HL-60 (cell line): ENCODE data around the gene IMMP2L.
"Not testable (repeated sequence)": the region's sequence is repeated elsewhere in the genome, so short reads cannot be mapped to it uniquely, and the experiment has no call there.

Experiments
- DNase-seq, 2 experiments: peaks; one replicate each; pipeline ENCODE4 v3.0.0-alpha.2; 2010 to 2020; ENCODE audit warnings: low read depth in 1 of 2, low spot score in 1 of 2
- H3K27ac ChIP-seq: fragments of 250-450 bp; sonication (Bioruptor Pico); replicated peaks from 2 replicates; pipeline ENCODE4 v1.5.1; 2020; ENCODE audit warnings: mild to moderate bottlenecking, moderate library complexity
- H3K27me3 ChIP-seq: fragments of 250-450 bp; sonication (Bioruptor Pico); 2 replicates; pipeline ENCODE4 v1.5.1; 2021; ENCODE audit warnings: mild to moderate bottlenecking, moderate library complexity; ENCODE audit not compliant: insufficient read depth, poor library complexity, severe bottlenecking
- H3K4me3 ChIP-seq: replicated peaks from 2 replicates; pipeline ENCODE4 v1.5.1; 2011; ENCODE audit warnings: mild to moderate bottlenecking, control low read depth, low read length; ENCODE audit not compliant: insufficient read depth
- CTCF ChIP-seq: IDR thresholded peaks from one replicate; pipeline ENCODE4 v1.5.1; 2011; ENCODE audit warnings: low read length, control low read depth, inconsistent platforms; ENCODE audit not compliant: insufficient read depth
- GABPA ChIP-seq: IDR thresholded peaks from 2 replicates; pipeline ENCODE4 v1.6.1; 2012; ENCODE audit warnings: low read depth
- POLR2AphosphoS5 ChIP-seq: IDR thresholded peaks from 2 replicates; pipeline ENCODE4 v1.6.1; 2012; ENCODE audit warnings: low read depth
- REST ChIP-seq: IDR thresholded peaks from 2 replicates; pipeline ENCODE4 v1.6.1; 2012; ENCODE audit warnings: low read depth; ENCODE audit not compliant: insufficient replicate concordance
- SPI1 ChIP-seq: IDR thresholded peaks from 2 replicates; pipeline ENCODE4 v1.6.1; 2012; ENCODE audit warnings: low read depth, mild to moderate bottlenecking, borderline replicate concordance

The IMMP2L gene

GRCh38 chr7:111272092-111272491 is 290.2 kb downstream of the IMMP2L start:
- no peak overlapping the region for H3K27ac ChIP-seq
- no peak for DNase-seq
- TF ChIP-seq REST, result no peak
- no peak for TF ChIP-seq SPI1
- TF ChIP-seq POLR2AphosphoS5, result no peak
- TF ChIP-seq GABPA, result no peak
- TF ChIP-seq CTCF, result no peak
- no peaks in the 10 kb centered on the region for H3K27me3 ChIP-seq
- no peak overlapping the region for H3K4me3 ChIP-seq

GRCh38 chr7:111270794-111271193 is 291.5 kb downstream of the IMMP2L start:
- not testable (repeated sequence) for H3K27me3 ChIP-seq, H3K27ac ChIP-seq, H3K4me3 ChIP-seq, DNase-seq

GRCh38 chr7:111268941-111269340 is 293.4 kb downstream of the IMMP2L start:
- no peak overlapping the region for H3K27ac ChIP-seq
- no peak for TF ChIP-seq CTCF
- no peak for TF ChIP-seq REST
- TF ChIP-seq GABPA, result no peak
- no peak for TF ChIP-seq POLR2AphosphoS5
- TF ChIP-seq SPI1, result no peak
- DNase-seq, result no peak
- H3K27me3 ChIP-seq, result no peaks in the 10 kb centered on the region
- H3K4me3 ChIP-seq, result no peak overlapping the region

- Histone ChIP-seq H3K27ac (no peak overlapping the region), H3K27me3 (no peaks in the 10 kb centered on the region), H3K4me3 (no peak overlapping the region)
- DNase-seq, result no peak
- TF ChIP-seq GABPA (no peak), CTCF (no peak), SPI1 (no peak), REST (no peak), POLR2AphosphoS5 (no peak)
Observed at GRCh38 chr7:111266613-111267012, 295.7 kb downstream of the IMMP2L start.
